ENCODE data around the gene SNX5.

SNX5 gene

GRCh38 chr20:17993546-17993945, 25.0 kb upstream of the SNX5 start:
- FAIRE-seq: no peak
- DNase-seq (ENCODE audit: insufficient read length, low spot score): no peak

GRCh38 chr20:17992847-17993513, 24.4 kb upstream of the SNX5 start:
- DNase-seq (ENCODE audit: insufficient read length, low spot score): no peak
- no peak for FAIRE-seq

- FAIRE-seq (peak; percentile 40), DNase-seq (ENCODE audit: insufficient read length, low spot score) (no peak)
Observed at GRCh38 chr20:17992224-17992637, 23.6 kb upstream of the SNX5 start.

- FAIRE-seq: no peak
- DNase-seq (ENCODE audit: insufficient read length, low spot score): no peak
Observed at GRCh38 chr20:17990278-17990972, 21.8 kb upstream of the SNX5 start.

- no peak for FAIRE-seq
- no peak for DNase-seq (ENCODE audit: insufficient read length, low spot score)
Observed at GRCh38 chr20:17987988-17988387, 19.4 kb upstream of the SNX5 start.

- FAIRE-seq: no peak
- no peak for DNase-seq (ENCODE audit: insufficient read length, low spot score)
Observed at GRCh38 chr20:17985388-17986018, 16.9 kb upstream of the SNX5 start.

- FAIRE-seq: no peak
- DNase-seq (ENCODE audit: insufficient read length, low spot score): no peak
Observed at GRCh38 chr20:17976305-17976704, 7.7 kb upstream of the SNX5 start.

GRCh38 chr20:17972121-17972520, 3.5 kb upstream of the SNX5 start:
- DNase-seq (ENCODE audit: insufficient read length, low spot score) (no peak), FAIRE-seq (no peak)

- DNase-seq (ENCODE audit: insufficient read length, low spot score): no peak
- no peak for FAIRE-seq
Observed at GRCh38 chr20:17971300-17972013, 2.9 kb upstream of the SNX5 start.

- FAIRE-seq (peak; percentile 95), DNase-seq (ENCODE audit: insufficient read length, low spot score) (no peak)
Observed at GRCh38 chr20:17969884-17970409, 1.4 kb upstream of the SNX5 start.

GRCh38 chr20:17969278-17969883, 787 bp upstream of the SNX5 start:
- DNase-seq (ENCODE audit: insufficient read length, low spot score) (no peak), FAIRE-seq (peak; percentile 49)

GRCh38 chr20:17967521-17968365, 851 bp downstream of the SNX5 start:
- FAIRE-seq (no peak), DNase-seq (ENCODE audit: insufficient read length, low spot score) (no peak)

- FAIRE-seq (peak; percentile 87), DNase-seq (ENCODE audit: insufficient read length, low spot score) (no peak)
Observed at GRCh38 chr20:17966432-17967310, 1.9 kb downstream of the SNX5 start.

- FAIRE-seq: peak; percentile 60
- no peak for DNase-seq (ENCODE audit: insufficient read length, low spot score)
Observed at GRCh38 chr20:17965042-17965697, 3.4 kb downstream of the SNX5 start.

- no peak for DNase-seq (ENCODE audit: insufficient read length, low spot score)
- no peak for FAIRE-seq
Observed at GRCh38 chr20:17964632-17965031, 4.0 kb downstream of the SNX5 start.

- FAIRE-seq (no peak), DNase-seq (ENCODE audit: insufficient read length, low spot score) (no peak)
Observed at GRCh38 chr20:17964073-17964472, 4.5 kb downstream of the SNX5 start.

GRCh38 chr20:17963114-17963897, 5.3 kb downstream of the SNX5 start:
- DNase-seq (ENCODE audit: insufficient read length, low spot score) (no peak), FAIRE-seq (no peak)

- FAIRE-seq: peak; percentile 4
- DNase-seq (ENCODE audit: insufficient read length, low spot score): no peak
Observed at GRCh38 chr20:17961587-17961940, 7.0 kb downstream of the SNX5 start.

Data from GM19239 (cell line).